GM21515 (cell line): Measurements from ENCODE around the gene EIF4G2.
A peak's percentile ranks its signal among the peaks of the same experiment; 100 is the strongest.

Experiments
- ATAC-seq: cut with Tn5 transposase; IDR thresholded peaks from one replicate; pipeline ENCODE4 v1.9.1; 2021; ENCODE audit not compliant: unreplicated experiment

The EIF4G2 gene

DNA sequence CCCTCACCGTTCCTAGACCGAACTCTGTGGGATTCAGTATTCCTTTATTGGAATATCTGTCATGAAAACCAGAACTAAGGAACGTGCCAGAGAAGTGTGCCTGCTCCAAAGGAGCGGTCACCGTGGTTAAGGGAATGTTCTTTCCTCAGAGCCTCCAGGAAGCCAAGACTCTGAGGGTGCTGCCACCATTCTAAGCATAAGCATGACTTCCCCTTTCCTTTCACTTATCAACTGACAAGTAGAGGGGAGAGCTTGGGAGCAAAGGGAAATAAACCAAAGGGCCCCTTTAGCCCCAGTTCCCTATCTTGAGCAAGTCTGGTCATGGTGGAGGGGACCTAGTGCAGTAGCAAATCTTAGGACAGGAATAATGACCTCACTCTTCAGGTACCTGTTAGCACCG, 30.9 kb downstream of the EIF4G2 start:
- no peak for ATAC-seq

DNA sequence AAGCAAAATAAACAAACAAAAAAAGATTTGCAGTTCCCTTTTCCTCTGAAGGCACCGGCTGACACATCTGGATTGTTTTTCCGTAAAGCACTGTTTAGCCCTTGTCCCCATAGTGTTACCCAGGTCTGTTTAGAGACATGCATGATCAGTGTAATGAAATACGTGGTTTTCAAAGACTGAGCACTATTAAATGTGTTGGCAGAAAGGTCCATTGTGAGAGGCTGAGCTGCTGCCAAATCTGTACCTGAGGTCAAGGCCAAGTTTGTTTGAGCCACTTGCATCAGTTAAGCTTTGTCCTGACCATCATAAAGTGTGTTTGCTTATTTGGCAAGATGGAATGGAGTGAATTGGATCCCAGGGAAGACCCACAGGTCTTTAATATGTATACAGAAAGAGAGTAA, 31.3 kb downstream of the EIF4G2 start:
- ATAC-seq = no peak

- no peak for ATAC-seq
Observed at GRCh38 chr11:10774811-10775210, 33.9 kb downstream of the EIF4G2 start.

- ATAC-seq = no peak
Observed at GRCh38 chr11:10771457-10771856, 37.3 kb downstream of the EIF4G2 start.

GRCh38 chr11:10770626-10771254, 38.0 kb downstream of the EIF4G2 start:
- no peak for ATAC-seq

- ATAC-seq = no peak
Observed at GRCh38 chr11:10764412-10764811, 44.3 kb downstream of the EIF4G2 start.

- no peak for ATAC-seq
Observed at GRCh38 chr11:10763766-10764165, 45.0 kb downstream of the EIF4G2 start.

DNA sequence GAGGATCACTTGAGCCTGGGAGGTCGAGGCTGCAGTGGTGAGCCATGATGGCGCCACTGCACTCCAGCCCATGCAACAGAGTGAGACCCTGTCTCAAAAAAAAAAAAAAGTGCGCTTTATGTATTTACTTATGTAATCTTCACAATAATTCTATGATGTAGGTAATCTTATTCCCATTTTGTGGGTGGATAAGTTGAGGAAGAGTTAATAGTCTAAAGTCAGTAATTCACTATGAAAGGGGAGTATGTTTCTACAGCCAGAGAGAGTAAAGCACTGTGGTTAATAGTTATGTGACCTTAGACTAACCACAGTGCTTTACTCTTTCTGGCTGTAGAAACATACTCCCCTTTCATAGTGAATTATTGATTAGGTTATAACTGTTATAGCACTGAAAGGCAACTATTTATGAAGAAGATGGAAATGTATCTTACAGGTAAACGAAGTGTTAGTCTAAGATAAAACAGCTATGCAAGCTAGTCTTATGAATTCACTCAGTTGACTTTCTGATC, 45.8 kb downstream of the EIF4G2 start:
- peak; percentile 44 for ATAC-seq

- ATAC-seq = peak; percentile 79
Observed at GRCh38 chr11:10762185-10762584, 46.5 kb downstream of the EIF4G2 start.

DNA sequence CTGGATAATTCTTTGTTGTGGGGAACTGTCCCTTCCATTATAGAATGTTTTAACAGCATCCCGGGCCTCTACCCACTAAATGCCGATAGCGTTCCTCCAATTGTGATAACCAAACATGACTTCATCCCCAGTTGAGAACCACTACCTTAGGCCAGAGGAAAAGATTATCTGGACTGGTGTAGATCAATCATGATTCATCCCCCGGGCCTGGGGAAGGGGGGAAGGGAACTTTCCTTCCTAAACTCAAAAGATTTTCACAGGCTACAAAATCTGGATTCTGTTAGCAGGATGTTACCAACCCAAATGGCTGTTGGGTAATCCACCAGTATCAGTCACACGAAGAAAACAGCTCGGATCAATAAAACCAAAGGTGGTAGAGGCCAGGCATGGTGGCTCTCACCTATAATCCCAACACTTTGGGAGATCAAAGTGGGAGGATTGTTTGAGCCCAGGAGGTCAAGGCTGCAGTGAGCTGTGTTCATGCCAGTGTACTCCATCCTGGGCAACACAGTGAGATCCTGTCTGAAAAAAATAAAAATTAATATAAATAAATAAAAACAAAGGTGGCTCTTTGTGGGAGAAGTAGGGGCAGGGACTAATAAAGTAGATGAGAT, 47.5 kb downstream of the EIF4G2 start:
- ATAC-seq = no peak

DNA sequence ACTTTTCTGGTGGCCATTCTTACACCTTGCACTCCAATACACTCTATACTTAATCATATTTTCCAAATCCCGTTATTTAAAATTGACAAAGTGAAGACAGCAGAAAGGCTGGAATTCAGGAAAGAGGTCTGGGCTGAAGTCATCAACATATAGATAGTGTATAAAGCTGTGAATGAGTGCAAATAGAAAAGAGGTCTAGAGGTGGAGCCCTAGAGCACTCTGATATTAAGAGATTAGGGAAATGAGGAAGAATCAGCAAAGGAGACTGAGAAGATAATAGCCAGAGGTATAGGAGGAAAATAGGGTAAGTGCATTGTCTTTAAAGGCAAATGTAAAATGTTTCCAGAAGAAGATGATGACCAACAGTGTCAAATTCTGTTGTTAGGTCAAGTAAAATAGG, 49.8 kb downstream of the EIF4G2 start:
- no peak for ATAC-seq

DNA sequence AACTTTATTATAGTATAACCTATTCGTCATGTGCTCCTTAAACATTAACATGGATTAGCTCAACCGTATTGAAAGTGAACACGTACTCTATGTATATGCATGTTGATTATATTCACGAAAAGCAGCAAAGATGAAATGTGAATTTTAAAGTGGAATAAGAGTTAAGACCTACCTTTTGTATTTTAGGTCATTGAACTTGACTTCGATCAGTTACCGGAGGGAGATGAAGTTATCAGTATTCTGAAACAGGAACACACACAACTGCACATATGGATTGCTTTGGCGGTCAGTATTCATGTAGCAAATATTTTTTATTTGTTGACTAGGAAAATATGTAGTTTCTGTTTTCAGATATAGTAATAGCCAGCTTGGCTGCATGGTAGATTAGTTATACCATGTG, 56.2 kb downstream of the EIF4G2 start:
- ATAC-seq = no peak

DNA sequence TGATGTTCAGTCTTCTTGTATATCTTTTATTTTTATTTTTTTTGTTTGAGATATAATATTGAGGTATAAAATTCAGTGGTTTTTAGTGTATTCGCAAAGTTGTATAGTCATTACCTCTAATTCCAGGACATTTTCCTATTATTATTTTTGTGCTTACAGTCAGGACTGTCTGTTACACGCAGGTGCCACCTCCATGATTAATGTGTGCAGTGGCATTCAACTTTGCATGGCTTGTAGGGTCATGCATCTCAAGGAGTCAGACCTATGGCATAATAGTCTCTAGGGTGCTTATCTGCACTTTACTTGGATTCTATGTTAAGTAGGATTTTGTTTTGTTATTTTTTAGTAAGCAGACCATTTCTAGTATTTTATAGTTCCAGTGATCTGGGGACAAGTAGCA, 56.7 kb downstream of the EIF4G2 start:
- no peak for ATAC-seq

DNA sequence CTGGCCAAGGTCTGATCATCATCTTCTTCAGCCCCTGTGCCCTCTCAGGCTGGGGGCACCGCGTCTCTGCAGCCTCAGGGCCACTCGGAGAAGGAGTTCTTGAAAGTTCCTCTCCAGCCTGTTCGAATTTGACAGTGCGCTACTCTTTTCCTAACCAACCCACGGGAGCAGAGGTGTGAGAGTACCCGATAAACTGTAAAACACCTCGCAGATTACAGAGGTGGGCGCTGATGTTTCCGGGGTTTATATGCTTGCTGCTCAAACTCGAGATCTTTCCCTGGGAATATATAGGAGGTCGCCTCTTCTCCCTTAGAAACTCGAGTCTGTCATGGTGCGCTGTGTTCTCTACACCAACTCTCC, 57.2 kb downstream of the EIF4G2 start:
- no peak for ATAC-seq

DNA sequence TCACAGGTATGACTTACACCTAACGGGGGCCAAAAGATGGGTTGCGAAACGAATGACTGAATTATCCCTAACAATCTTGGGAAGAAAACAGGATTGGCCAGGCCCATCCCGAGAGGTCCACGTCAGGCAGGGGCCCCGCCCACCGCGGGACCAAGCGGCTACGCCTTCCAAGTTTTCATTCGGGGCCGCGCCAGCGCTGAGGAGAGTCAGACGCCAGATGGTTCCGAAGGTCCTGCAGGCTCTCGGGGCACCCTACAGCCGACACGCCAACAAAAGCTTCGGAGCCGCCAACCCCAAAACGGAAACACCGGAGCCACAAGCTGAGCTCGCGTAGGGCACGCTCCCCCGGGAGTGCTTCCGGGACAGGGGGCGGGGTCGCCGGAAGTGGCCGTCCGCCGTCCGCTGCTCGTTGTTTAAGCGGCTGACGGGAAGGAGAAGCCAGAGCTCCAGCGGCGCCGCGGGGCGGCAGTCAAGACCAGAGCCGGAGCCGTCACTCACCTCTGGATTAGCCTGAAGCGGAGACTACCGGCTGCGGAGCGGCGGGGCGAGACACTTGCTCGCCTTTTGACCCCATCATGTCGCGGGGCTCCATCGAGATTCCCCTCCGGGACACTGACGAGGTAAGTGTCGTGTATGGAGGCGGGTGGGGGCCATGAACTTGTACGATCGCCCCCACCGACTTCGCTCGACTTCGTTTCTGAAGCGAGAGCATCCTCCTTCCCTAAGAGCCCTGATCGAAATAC, 57.7 kb downstream of the EIF4G2 start, which contains the start of gene CTR9:
CTR9 (plus strand) TSS at position 409 of the 743 bp plus-strand sequence; CDS start at position 576, 167 bp downstream.
- ATAC-seq = peak; percentile 94

DNA sequence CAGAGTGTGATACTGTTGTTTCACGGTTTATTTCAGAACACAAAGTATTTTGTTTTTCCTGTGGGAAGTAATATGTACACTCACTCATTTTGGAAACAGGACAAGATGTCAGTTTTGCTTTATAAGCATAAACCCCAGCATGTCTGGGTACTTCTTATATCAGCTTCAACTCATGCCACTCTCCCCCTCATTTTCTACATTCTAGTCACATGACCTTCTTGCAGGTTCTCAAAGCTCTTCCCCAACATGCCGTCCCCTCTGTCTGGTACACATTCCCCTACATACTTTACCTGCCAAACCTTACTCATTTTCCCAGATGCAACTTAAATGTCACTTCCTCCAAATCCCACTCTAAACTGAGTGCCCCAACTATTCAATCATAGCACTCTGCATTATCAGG, 59.2 kb downstream of the EIF4G2 start:
- ATAC-seq = no peak

DNA sequence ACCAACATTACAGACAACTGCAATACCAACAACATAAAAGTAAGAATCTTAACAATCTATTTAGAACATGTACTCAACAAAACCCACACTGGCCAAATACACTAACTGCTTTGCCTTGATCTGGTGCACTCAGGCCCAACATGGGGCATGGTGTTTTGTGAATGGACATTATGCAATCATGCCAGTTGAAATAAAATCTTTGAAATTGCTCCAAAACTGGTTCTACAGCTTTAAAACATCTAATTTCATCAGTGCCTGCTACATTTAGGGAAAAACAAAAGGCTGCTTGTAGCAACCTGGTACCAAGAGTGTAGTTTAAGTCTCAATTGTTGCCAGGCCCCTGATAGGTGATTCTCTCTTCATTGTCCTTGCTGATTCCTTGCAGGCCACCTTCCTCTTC, 61.0 kb downstream of the EIF4G2 start:
- no peak for ATAC-seq
